IMR-90 (cell line): ENCODE measurements around the gene HAGHL. TPM values are rescaled to one million over a fixed set of nuclear protein-coding genes. Genes with fewer than 3 reads are reported as not detected.

ENCODE experiments used
- ATAC-seq: fragments of 200-7000 bp; cut with Tn5 transposase; 2 replicates; pipeline ENCODE4 v1.9.1; 2020; ENCODE audit warnings: low read depth, mild to moderate bottlenecking, moderate library complexity
- BruUV-seq: library from RNA; stranded (reverse); fragments of 400-500 nt; replicated peaks from 2 replicates; lab custom pipeline; 2021; lab: Mats Ljungman, UMichigan
- CTCF ChIA-PET: fragments of 300-600 bp; formaldehyde crosslinking; extraction: SDS; loops from one replicate; lab custom pipeline; 2021; ENCODE audit warnings: antibody characterized with exemption; lab: Yijun Ruan, JAX
- POLR2A ChIA-PET: fragments of 300-600 bp; sonication (Branson Sonifier 250); formaldehyde crosslinking; loops from one replicate; lab custom pipeline; 2022; ENCODE audit warnings: antibody characterized with exemption; ENCODE audit not compliant: unreplicated experiment; lab: Charles Lee
- DNase-seq: peaks from one replicate; pipeline ENCODE4 v3.0.0; 2013
- H2AFZ ChIP-seq: replicated peaks from 2 replicates; pipeline ENCODE3; 2013; ENCODE audit warnings: low read length, mild to moderate bottlenecking; ENCODE audit not compliant: poor library complexity
- H2AK5ac ChIP-seq: 2 replicates; pipeline ENCODE4 v1.6.1; 2013; ENCODE audit warnings: low read depth, low read length, inconsistent platforms
- H2AK9ac ChIP-seq: replicated peaks from 2 replicates; pipeline ENCODE3; 2013; ENCODE audit warnings: mild to moderate bottlenecking, low read depth, low read length, moderate library complexity; ENCODE audit not compliant: poor library complexity
- H2BK120ac ChIP-seq: 2 replicates; pipeline ENCODE4 v1.6.1; 2013; ENCODE audit warnings: low read depth, low read length, inconsistent platforms
- H2BK15ac ChIP-seq: 3 replicates; pipeline ENCODE4 v1.6.1; 2013; ENCODE audit warnings: low read depth, low read length, inconsistent platforms
- H2BK20ac ChIP-seq: 2 replicates; pipeline ENCODE4 v1.6.1; 2013; ENCODE audit warnings: low read depth, mild to moderate bottlenecking, inconsistent platforms, low read length, moderate library complexity
- H2BK5ac ChIP-seq: 2 replicates; pipeline ENCODE4 v1.6.1; 2013; ENCODE audit warnings: mild to moderate bottlenecking, low read depth, low read length, inconsistent platforms; ENCODE audit not compliant: poor library complexity, severe bottlenecking
- H3K14ac ChIP-seq: replicated peaks from 2 replicates; pipeline ENCODE4 v1.6.1; 2013; ENCODE audit warnings: low read depth, low read length, inconsistent platforms
- H3K18ac ChIP-seq: 2 replicates; pipeline ENCODE4 v1.6.1; 2013; ENCODE audit warnings: low read depth, low read length, control low read depth
- H3K23ac ChIP-seq: 2 replicates; pipeline ENCODE4 v1.6.1; 2013; ENCODE audit warnings: low read depth, low read length, inconsistent platforms
- H3K27ac ChIP-seq: 2 replicates; pipeline ENCODE4 v1.5.1; 2013; ENCODE audit warnings: mild to moderate bottlenecking, control low read depth, low read length; ENCODE audit not compliant: insufficient read depth
- H3K27me3 ChIP-seq: 2 replicates; pipeline ENCODE4 v1.6.1; 2013; ENCODE audit warnings: low read length; ENCODE audit not compliant: control insufficient read depth, insufficient read depth
- H3K36me3 ChIP-seq: 2 replicates; pipeline ENCODE4 v1.6.1; 2013; ENCODE audit warnings: low read length, mixed read lengths; ENCODE audit not compliant: control insufficient read depth, insufficient read depth
- H3K4ac ChIP-seq: 2 replicates; pipeline ENCODE4 v1.6.1; 2013; ENCODE audit warnings: low read depth, low read length, inconsistent platforms
- H3K4me1 ChIP-seq: 2 replicates; pipeline ENCODE4 v1.6.1; 2013; ENCODE audit warnings: low read length, mixed read lengths; ENCODE audit not compliant: control insufficient read depth, insufficient read depth
- H3K4me2 ChIP-seq: 2 replicates; pipeline ENCODE4 v1.6.1; 2013; ENCODE audit warnings: low read depth, mild to moderate bottlenecking, control low read depth, low read length, moderate library complexity
- H3K4me3 ChIP-seq: 2 replicates; pipeline ENCODE4 v1.5.1; 2013; ENCODE audit warnings: low read depth, mild to moderate bottlenecking, control low read depth, low read length, moderate library complexity; ENCODE audit not compliant: insufficient read depth
- H3K56ac ChIP-seq: 2 replicates; pipeline ENCODE4 v1.6.1; 2013; ENCODE audit warnings: low read length, inconsistent platforms; ENCODE audit not compliant: insufficient read depth; ENCODE audit errors: extremely low read depth
- H3K79me1 ChIP-seq, 2 experiments: 2 replicates each; pipeline ENCODE4 v1.6.1; 2013; ENCODE audit warnings: low read length in 2 of 2, inconsistent platforms in 1 of 2, low read depth in 1 of 2
- H3K9ac ChIP-seq: 2 replicates; pipeline ENCODE4 v1.6.1; 2013; ENCODE audit warnings: low read depth, low read length, control low read depth
- H3K9me1 ChIP-seq: 2 replicates; pipeline ENCODE4 v1.6.1; 2013; ENCODE audit warnings: low read length, inconsistent platforms; ENCODE audit not compliant: insufficient read depth
- H3K9me3 ChIP-seq: 2 replicates; pipeline ENCODE4 v1.6.1; 2013; ENCODE audit warnings: low read length; ENCODE audit not compliant: control insufficient read depth, insufficient read depth
- H4K20me1 ChIP-seq: 2 replicates; pipeline ENCODE4 v1.6.1; 2013; ENCODE audit warnings: low read length, inconsistent platforms; ENCODE audit not compliant: insufficient read depth
- H4K5ac ChIP-seq: 2 replicates; pipeline ENCODE4 v1.6.1; 2013; ENCODE audit warnings: mild to moderate bottlenecking, low read depth, low read length, control low read depth
- H4K8ac ChIP-seq, 2 experiments: 2 replicates each; pipeline ENCODE4 v1.6.1; 2013; ENCODE audit warnings: low read depth in 2 of 2, low read length in 2 of 2, control low read depth in 1 of 2, inconsistent platforms in 1 of 2
- H4K91ac ChIP-seq: 2 replicates; pipeline ENCODE4 v1.6.1; 2013; ENCODE audit warnings: low read depth, low read length, inconsistent platforms; ENCODE audit not compliant: insufficient read depth
- FOS ChIP-seq: fragments of 150-350 bp; IDR thresholded peaks from 2 replicates; pipeline ENCODE4 v1.6.1; 2016; ENCODE audit warnings: low read depth, low read length
- MAFK ChIP-seq: IDR thresholded peaks from 2 replicates; pipeline ENCODE4 v1.6.1; 2012; ENCODE audit warnings: low read depth, low read length, improper control_type of control experiment
- MAZ ChIP-seq: IDR thresholded peaks from 2 replicates; pipeline ENCODE4 v1.6.1; 2012; ENCODE audit warnings: low read depth, mild to moderate bottlenecking, low read length, improper control_type of control experiment, moderate library complexity, borderline replicate concordance
- POLR2A ChIP-seq: IDR thresholded peaks from 2 replicates; pipeline ENCODE4 v1.6.1; 2012; ENCODE audit warnings: mild to moderate bottlenecking, low read depth, low read length
- RAD21 ChIP-seq: IDR thresholded peaks from 2 replicates; pipeline ENCODE4 v1.6.1; 2012; ENCODE audit warnings: low read length, improper control_type of control experiment
- USF2 ChIP-seq: fragments of 150-350 bp; IDR thresholded peaks from 2 replicates; pipeline ENCODE4 v1.6.1; 2017; ENCODE audit warnings: mild to moderate bottlenecking, antibody characterized with exemption, low read length, low read depth
- WGBS, 2 experiments: methylation state at CpG; one replicate each; pipeline versions ENCODE4 v1.1.5 to v1.1.7; 2013; ENCODE audit warnings: missing lambda C conversion rate in 2 of 2; ENCODE audit not compliant: insufficient read length in 1 of 2; ENCODE audit errors: extremely low coverage in 2 of 2; 5-methylcytosine and 5-hydroxymethylcytosine counted together
- dilution Hi-C: fragments of 300-500 bp; cut with HindIII; formaldehyde crosslinking; loops from one replicate; pipeline ENCODE4 v1.14.3; 2018; ENCODE audit warnings: low sequenced_read_pairs; ENCODE audit not compliant: unreplicated experiment
- in situ Hi-C: fragments of 300-500 bp; cut with MboI; formaldehyde crosslinking; loops from 3 replicates; pipeline ENCODE4 v1.14.3; 2019; ENCODE audit warnings: low sequenced_read_pairs, inconsistent platforms, mixed read lengths
- intact Hi-C: fragments of 100-400 bp; cut with micrococcal nuclease; formaldehyde crosslinking; loops from 2 replicates; pipeline ENCODE4 v1.10.0; 2022
- polyA plus RNA-seq, 3 experiments: library from polyadenylated mRNA; depleted of rRNA; stranded (reverse); fragments of >200 nt; gene quantifications; 2 replicates each; pipeline ENCODE4 v1.2.3, GENCODE V29; 2012; ENCODE audit warnings: low replicate concordance in 1 of 3
- total RNA-seq: library from RNA; depleted of rRNA; stranded (reverse); fragments of >200 nt; gene quantifications from 2 replicates; pipeline ENCODE4 v1.2.3, GENCODE V29; 2012

Gene HAGHL
- total and polyA plus RNA-seq, 2 of the 4 experiments (the other 2 are of a cell fraction): 3.0 to 12.5 TPM

GRCh38 chr16:776824-777223 lies 49.9 kb downstream of the HAGHL start:
- no peak overlapping the region for H4K91ac ChIP-seq
- peaks cover 9% of the 10 kb centered on the region; the same call in 1 of the 2 replicates for H3K27me3 ChIP-seq
- H4K20me1 ChIP-seq: no peaks in the 10 kb centered on the region
- TF ChIP-seq USF2 (no peak), POLR2A (no peak), MAFK (no peak), RAD21 (no peak), FOS (no peak), MAZ (no peak)
- ATAC-seq (no peak), DNase-seq (no peak)
- BruUV-seq: no TSS peak
- H2BK15ac ChIP-seq: no peak overlapping the region
- no peaks in the 10 kb centered on the region for H3K4me1 ChIP-seq
- no peak overlapping the region for H3K9ac ChIP-seq
- no peak overlapping the region for H3K4me2 ChIP-seq
- H3K18ac ChIP-seq: no peak overlapping the region
- no peaks in the 10 kb centered on the region for H3K36me3 ChIP-seq
- intact Hi-C loops: no loop called here
- H2AK9ac ChIP-seq: no peak overlapping the region
- dilution Hi-C loops: no loop called here
- POLR2A ChIA-PET: no interaction called here
- 90% methylated on average over 5 of the region's 9 CpGs; no CpG with 5 or more reads in 1 of the 2 experiments for WGBS, 2 experiments
- H2BK20ac ChIP-seq: no peak overlapping the region
- H2AK5ac ChIP-seq: no peak overlapping the region
- H3K4me3 ChIP-seq: no peak overlapping the region
- no peak overlapping the region for H3K4ac ChIP-seq
- no peak overlapping the region for H4K5ac ChIP-seq
- CTCF ChIA-PET: no interaction called here
- no peak overlapping the region for H3K27ac ChIP-seq
- no peak overlapping the region for H2AFZ ChIP-seq
- no peak overlapping the region for H3K23ac ChIP-seq
- H4K8ac ChIP-seq: no peak overlapping the region
- H3K9me3 ChIP-seq: no peaks in the 10 kb centered on the region
- H3K14ac ChIP-seq: no peak overlapping the region
- no peaks in the 10 kb centered on the region for H3K9me1 ChIP-seq
- in situ Hi-C loops: no loop called here
- H2BK120ac ChIP-seq: no peak overlapping the region
- H3K79me1 ChIP-seq: no peaks in the 10 kb centered on the region
- H3K56ac ChIP-seq: no peak overlapping the region
- no peak overlapping the region for H2BK5ac ChIP-seq
